HG03103 (cell line): ENCODE measurements around the gene BAG1.
A peak's percentile ranks its signal among the peaks of the same experiment; 100 is the strongest.

Source experiments
- ATAC-seq: cut with Tn5 transposase; IDR thresholded peaks from one replicate; pipeline ENCODE4 v1.9.1; 2021; ENCODE audit warnings: low read depth; ENCODE audit not compliant: unreplicated experiment

The BAG1 gene

GRCh38 chr9:33264473-33265177, at the start of gene BAG1, which contains the start of gene CHMP5:
Gene BAG1 (minus strand): TSS chr9:33264708.
Gene CHMP5 (plus strand): TSS chr9:33265049. CDS start chr9:33265079, 30 bp downstream.
- peak; percentile 74 for ATAC-seq

GRCh38 chr9:33311953-33312352, 47.4 kb upstream of the BAG1 start:
- ATAC-seq: no peak

- ATAC-seq: no peak
Measured at GRCh38 chr9:33310748-33311147, 46.2 kb upstream of the BAG1 start.

GRCh38 chr9:33309903-33310302, 45.4 kb upstream of the BAG1 start:
- ATAC-seq: no peak

- ATAC-seq: no peak
Measured at GRCh38 chr9:33307067-33307466, 42.6 kb upstream of the BAG1 start.

GRCh38 chr9:33306037-33306436, 41.5 kb upstream of the BAG1 start:
- no peak for ATAC-seq

- no peak for ATAC-seq
Measured at GRCh38 chr9:33304362-33304761, 39.9 kb upstream of the BAG1 start.

- no peak for ATAC-seq
Measured at GRCh38 chr9:33300546-33300945, 36.0 kb upstream of the BAG1 start.

- ATAC-seq: peak; percentile 90
Measured at GRCh38 chr9:33297432-33297831, 32.9 kb upstream of the BAG1 start.

GRCh38 chr9:33295571-33295970, 31.1 kb upstream of the BAG1 start:
- peak; percentile 41 for ATAC-seq

- no peak for ATAC-seq
Measured at GRCh38 chr9:33294670-33295432, 30.3 kb upstream of the BAG1 start.

GRCh38 chr9:33293782-33294181, 29.3 kb upstream of the BAG1 start:
- no peak for ATAC-seq

GRCh38 chr9:33291901-33292300, 27.4 kb upstream of the BAG1 start:
- ATAC-seq: no peak

GRCh38 chr9:33291031-33291397, 26.5 kb upstream of the BAG1 start:
- no peak for ATAC-seq

- peak; percentile 84 for ATAC-seq
Measured at GRCh38 chr9:33290247-33291030, 25.9 kb upstream of the BAG1 start, which contains the start of gene NFX1. Gene NFX1 (plus strand): TSS chr9:33290516. CDS start chr9:33290573, 57 bp downstream.

- peak; percentile 23 for ATAC-seq
Measured at GRCh38 chr9:33289936-33290246, 25.4 kb upstream of the BAG1 start.

- ATAC-seq: no peak
Measured at GRCh38 chr9:33289496-33289895, 25.0 kb upstream of the BAG1 start.

- no peak for ATAC-seq
Measured at GRCh38 chr9:33288828-33289483, 24.4 kb upstream of the BAG1 start.

- ATAC-seq: no peak
Measured at GRCh38 chr9:33288235-33288634, 23.7 kb upstream of the BAG1 start.

GRCh38 chr9:33287087-33287490, 22.6 kb upstream of the BAG1 start:
- no peak for ATAC-seq

GRCh38 chr9:33285502-33285901, 21.0 kb upstream of the BAG1 start:
- no peak for ATAC-seq
